GM12878 (cell line): ENCODE measurements around the gene PALLD. TPM values are rescaled to one million over a fixed set of nuclear protein-coding genes. Genes with fewer than 3 reads are reported as not detected.
A peak's percentile ranks its signal among the peaks of the same experiment; 100 is the strongest.

Experiments
- BMI1 ChIP-seq: fragments of 450-650 bp; IDR thresholded peaks from 2 replicates; pipeline ENCODE4 v1.6.1; 2016; ENCODE audit warnings: mild to moderate bottlenecking, moderate library complexity, borderline replicate concordance
- HCFC1 ChIP-seq: fragments of 150-350 bp; IDR thresholded peaks from 2 replicates; pipeline ENCODE4 v1.6.1; 2014; ENCODE audit warnings: low read length
- NFXL1 ChIP-seq: fragments of 450-650 bp; IDR thresholded peaks from 2 replicates; pipeline ENCODE4 v1.6.1; 2017; ENCODE audit warnings: antibody characterized with exemption, mild to moderate bottlenecking, borderline replicate concordance
- NFYA ChIP-seq: IDR thresholded peaks from 2 replicates; pipeline ENCODE4 v1.6.1; 2011; ENCODE audit warnings: low read depth, mild to moderate bottlenecking, low read length, improper control_type of control experiment, borderline replicate concordance
- NRF1 ChIP-seq: conservative IDR thresholded peaks from 2 replicates; pipeline ENCODE4 v1.6.1; 2011; ENCODE audit warnings: mild to moderate bottlenecking, low read depth, low read length, improper control_type of control experiment
- PAX5 ChIP-seq: IDR thresholded peaks from 2 replicates; pipeline ENCODE4 v1.6.1; 2011; ENCODE audit warnings: low read depth, low read length, borderline replicate concordance
- RFX5 ChIP-seq: IDR thresholded peaks from 2 replicates; pipeline ENCODE4 v1.6.1; 2011; ENCODE audit warnings: low read depth, low read length, improper control_type of control experiment
- SREBF1 ChIP-seq: IDR thresholded peaks from 2 replicates; pipeline ENCODE4 v1.6.1; 2012; ENCODE audit warnings: mild to moderate bottlenecking, low read length
- YBX1 ChIP-seq: fragments of 450-650 bp; IDR thresholded peaks from 2 replicates; pipeline ENCODE4 v1.6.1; 2016; ENCODE audit warnings: antibody characterized with exemption
- ZBTB40 ChIP-seq: fragments of 450-650 bp; IDR thresholded peaks from 2 replicates; pipeline ENCODE4 v1.6.1; 2016; ENCODE audit warnings: mild to moderate bottlenecking, moderate library complexity, borderline replicate concordance
- polyA plus RNA-seq, 11 experiments: library from polyadenylated mRNA; depleted of rRNA in 4 of 11; unstranded in 6 of 11; stranded (reverse) in 5 of 11; fragments of >200 nt; fragmentation: Nextera tagmentation in 4 of 11; fragmentation: Illumina TruSeq in 1 of 11; extraction: Ambion mirVana in 4 of 11; extraction: Trizol in 1 of 11; gene quantifications; 1 replicate in 1 of 11; 2 replicates in 10 of 11; pipeline versions ENCODE4 v1.2.1 to v1.2.3, GENCODE V29; 2011 to 2016; ENCODE audit warnings: inconsistent platforms in 2 of 11, missing spikeins in 2 of 11, low read depth in 1 of 11
- total RNA-seq, 4 experiments: library from RNA; depleted of rRNA in 3 of 4; stranded (reverse); fragments of >200 nt in 3 of 4; fragmentation: Illumina TruSeq in 1 of 4; extraction: Trizol in 1 of 4; gene quantifications; 2 replicates each; pipeline versions ENCODE4 v1.2.1 to v1.2.3, GENCODE V29; 2013 to 2021
- TF ChIP-seq, protein P1 (sequence below): fragments of 450-650 bp; IDR thresholded peaks from 2 replicates; pipeline ENCODE4 v1.6.1; 2016; ENCODE audit warnings: mild to moderate bottlenecking

Gene PALLD
- total and polyA plus RNA-seq, 10 of the 15 experiments (the other 5 are each of a cell fraction or from before 2014, with no cell fraction given) = 1.0 to 7.7 (median 1.7) TPM

GRCh38 chr4:168682898-168683500, 186.1 kb downstream of the PALLD start (continued):
- TF ChIP-seq ZBTB40 (no peak), RFX5 (no peak), YBX1 (no peak), BMI1 (0 out of 2 replicates have a peak, but pooled peaks have one; percentile 36), PAX5 (no peak), NFXL1 (no peak), NRF1 (no peak), NFYA (no peak), HCFC1 (no peak), SREBF1 (no peak)
- TF ChIP-seq, protein P1, sequence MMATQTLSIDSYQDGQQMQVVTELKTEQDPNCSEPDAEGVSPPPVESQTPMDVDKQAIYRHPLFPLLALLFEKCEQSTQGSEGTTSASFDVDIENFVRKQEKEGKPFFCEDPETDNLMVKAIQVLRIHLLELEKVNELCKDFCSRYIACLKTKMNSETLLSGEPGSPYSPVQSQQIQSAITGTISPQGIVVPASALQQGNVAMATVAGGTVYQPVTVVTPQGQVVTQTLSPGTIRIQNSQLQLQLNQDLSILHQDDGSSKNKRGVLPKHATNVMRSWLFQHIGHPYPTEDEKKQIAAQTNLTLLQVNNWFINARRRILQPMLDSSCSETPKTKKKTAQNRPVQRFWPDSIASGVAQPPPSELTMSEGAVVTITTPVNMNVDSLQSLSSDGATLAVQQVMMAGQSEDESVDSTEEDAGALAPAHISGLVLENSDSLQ = no peak
